ENCODE data around the gene UBA1.

DNA sequence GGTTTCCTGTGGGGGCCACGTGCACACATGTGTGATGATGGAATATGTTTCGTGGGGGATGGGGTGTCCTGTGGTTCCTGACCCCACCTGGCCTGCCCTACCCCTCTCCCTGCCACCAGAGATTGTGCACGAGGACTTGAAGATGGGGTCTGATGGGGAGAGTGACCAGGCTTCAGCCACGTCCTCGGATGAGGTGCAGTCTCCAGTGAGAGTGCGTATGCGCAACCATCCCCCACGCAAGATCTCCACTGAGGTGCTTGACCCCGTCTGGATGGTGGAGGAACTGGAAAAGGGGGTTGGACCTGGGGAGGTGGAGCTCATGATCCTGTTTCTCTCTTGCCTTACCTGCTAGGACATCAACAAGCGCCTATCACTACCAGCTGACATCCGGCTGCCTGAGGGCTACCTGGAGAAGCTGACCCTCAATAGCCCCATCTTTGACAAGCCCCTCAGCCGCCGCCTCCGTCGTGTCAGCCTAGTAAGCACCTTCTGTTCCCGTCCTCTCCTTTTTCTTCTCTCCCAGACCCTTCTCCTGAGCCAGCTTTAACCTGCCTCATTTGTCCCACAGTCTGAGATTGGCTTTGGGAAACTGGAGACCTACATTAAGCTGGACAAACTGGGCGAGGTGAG is 30.8 kb downstream of the UBA1 start:
- TF ChIP-seq, protein P1, sequence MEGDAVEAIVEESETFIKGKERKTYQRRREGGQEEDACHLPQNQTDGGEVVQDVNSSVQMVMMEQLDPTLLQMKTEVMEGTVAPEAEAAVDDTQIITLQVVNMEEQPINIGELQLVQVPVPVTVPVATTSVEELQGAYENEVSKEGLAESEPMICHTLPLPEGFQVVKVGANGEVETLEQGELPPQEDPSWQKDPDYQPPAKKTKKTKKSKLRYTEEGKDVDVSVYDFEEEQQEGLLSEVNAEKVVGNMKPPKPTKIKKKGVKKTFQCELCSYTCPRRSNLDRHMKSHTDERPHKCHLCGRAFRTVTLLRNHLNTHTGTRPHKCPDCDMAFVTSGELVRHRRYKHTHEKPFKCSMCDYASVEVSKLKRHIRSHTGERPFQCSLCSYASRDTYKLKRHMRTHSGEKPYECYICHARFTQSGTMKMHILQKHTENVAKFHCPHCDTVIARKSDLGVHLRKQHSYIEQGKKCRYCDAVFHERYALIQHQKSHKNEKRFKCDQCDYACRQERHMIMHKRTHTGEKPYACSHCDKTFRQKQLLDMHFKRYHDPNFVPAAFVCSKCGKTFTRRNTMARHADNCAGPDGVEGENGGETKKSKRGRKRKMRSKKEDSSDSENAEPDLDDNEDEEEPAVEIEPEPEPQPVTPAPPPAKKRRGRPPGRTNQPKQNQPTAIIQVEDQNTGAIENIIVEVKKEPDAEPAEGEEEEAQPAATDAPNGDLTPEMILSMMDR (IDR thresholded peaks at IDR 0.05 in 2 of 3, conservative IDR thresholded peaks at IDR 0.05 in 1 of 3; ENCODE audit: borderline replicate concordance in 1 of 3, insufficient read depth in 1 of 3, low read depth in 2 of 3, low read length in 2 of 3): no peak
- TF ChIP-seq POLR2AphosphoS5 (IDR thresholded peaks at IDR 0.05; ENCODE audit: low read depth, low read length) (no peak), POLR2A (IDR thresholded peaks at IDR 0.05; ENCODE audit: borderline replicate concordance, extremely low read depth, insufficient read depth, insufficient read length) (no peak), EZH2phosphoT487 (IDR thresholded peaks at IDR 0.05; ENCODE audit: borderline replicate concordance) (no peak), SP1 (IDR thresholded peaks at IDR 0.05; ENCODE audit: low read depth) (no peak), JUND (IDR thresholded peaks at IDR 0.05) (no peak), EZH2 (IDR thresholded peaks at IDR 0.05) (no peak), RAD21 (IDR thresholded peaks at IDR 0.05; ENCODE audit: low read depth) (no peak), ELF1 (IDR thresholded peaks at IDR 0.05; ENCODE audit: borderline replicate concordance, low read depth) (no peak), CEBPB (IDR thresholded peaks at IDR 0.05; ENCODE audit: low read depth) (no peak)
